K562 (cell line): Measurements from ENCODE around the gene EEFSEC. TPM values are rescaled to one million over a fixed set of nuclear protein-coding genes. Genes with fewer than 3 reads are reported as not detected.

ENCODE experiments used
- ATAC-seq: fragments of 200-7000 bp; cut with Tn5 transposase; 3 replicates; pipeline ENCODE4 v1.9.1; 2020; ENCODE audit warnings: moderate library complexity
- BruUV-seq: library from RNA; stranded (reverse); fragments of 400-500 nt; replicated peaks from 2 replicates; lab custom pipeline; 2021; lab: Mats Ljungman, UMichigan
- CTCF ChIA-PET: fragments of 300-600 bp; formaldehyde crosslinking; extraction: SDS; loops from one replicate; lab custom pipeline; 2021; ENCODE audit warnings: low intra/inter-chr PET ratio; lab: Yijun Ruan, JAX
- POLR2A ChIA-PET: fragments of 300-600, 350-650 bp; sonication (Branson Sonifier 250); formaldehyde crosslinking; extraction: SDS; loops from one replicate; lab custom pipeline; 2021; ENCODE audit warnings: antibody characterized with exemption, inconsistent platforms; lab: Yijun Ruan, JAX
- DNase-seq, 4 experiments: peaks; one replicate each; pipeline versions ENCODE4 v3.0.0 to v3.0.0-alpha.2; 2011 to 2018; ENCODE audit warnings: low spot score in 3 of 4, mixed read lengths in 3 of 4; ENCODE audit errors: extremely low read depth in 1 of 4
- FAIRE-seq: peaks from 2 replicates; lab custom pipeline; 2011; peaks lifted over from hg19 to GRCh38; lab: Jason Lieb, UNC
- H2AFZ ChIP-seq: 2 replicates; pipeline ENCODE4 v1.6.0; 2011; ENCODE audit warnings: low read depth, low read length, control low read depth, inconsistent platforms
- H3K27ac ChIP-seq: fragments of 200-600 bp; 3 replicates; pipeline ENCODE4 v1.8.0; 2011; ENCODE audit warnings: low read depth, mild to moderate bottlenecking, control low read depth, inconsistent platforms, low read length, moderate library complexity, mixed read lengths; ENCODE audit errors: extremely low read depth
- H3K27me3 ChIP-seq, 2 experiments: fragments of 300-600 bp in 1 of 2; 2 replicates in 1 of 2; 3 replicates in 1 of 2; pipeline versions ENCODE4 v1.6.0 to v1.8.0; 2011; ENCODE audit warnings: inconsistent platforms in 2 of 2, low read length in 2 of 2, mild to moderate bottlenecking in 1 of 2, mixed read lengths in 1 of 2, moderate library complexity in 1 of 2; ENCODE audit not compliant: control insufficient read depth in 2 of 2, insufficient read depth in 2 of 2
- H3K36me3 ChIP-seq: fragments of 300-600 bp; 3 replicates; pipeline ENCODE4 v1.8.0; 2011; ENCODE audit warnings: mild to moderate bottlenecking, low read length, inconsistent platforms; ENCODE audit not compliant: control insufficient read depth, insufficient read depth
- H3K4me1 ChIP-seq, 2 experiments: fragments of 200-600 bp in 1 of 2; replicated peaks in 1 of 2; 2 replicates in 1 of 2; 3 replicates in 1 of 2; pipeline versions ENCODE4 v1.5.1 to v1.8.0; 2011; ENCODE audit warnings: inconsistent platforms in 2 of 2, low read length in 2 of 2, mild to moderate bottlenecking in 1 of 2, mixed read lengths in 1 of 2, moderate library complexity in 1 of 2; ENCODE audit not compliant: control insufficient read depth in 2 of 2, insufficient read depth in 2 of 2
- H3K4me2 ChIP-seq: 2 replicates; pipeline ENCODE4 v1.6.1; 2011; ENCODE audit warnings: low read length, control low read depth, inconsistent platforms, mixed read lengths; ENCODE audit not compliant: insufficient read depth
- H3K4me3 ChIP-seq: fragments of 200-600 bp; sonication (generic), shearing (Covaris generic); 2 replicates; pipeline ENCODE4 v1.5.1; 2016; ENCODE audit warnings: control low read depth, inconsistent platforms
- H3K79me2 ChIP-seq: fragments of 200-600 bp; 3 replicates; pipeline ENCODE4 v1.8.0; 2011; ENCODE audit warnings: low read length, inconsistent platforms; ENCODE audit not compliant: control insufficient read depth, insufficient read depth
- H3K9ac ChIP-seq, 2 experiments: 2 replicates each; pipeline versions ENCODE4 v1.6.0 to v1.6.1; 2011; ENCODE audit warnings: low read depth in 2 of 2, low read length in 2 of 2, control low read depth in 1 of 2, inconsistent platforms in 1 of 2, mild to moderate bottlenecking in 1 of 2, mixed read lengths in 1 of 2; ENCODE audit not compliant: insufficient read depth in 1 of 2
- H3K9me1 ChIP-seq: one replicate; pipeline ENCODE4 v1.6.0; 2011; ENCODE audit warnings: inconsistent platforms, mild to moderate bottlenecking, low read length, moderate library complexity; ENCODE audit not compliant: control insufficient read depth, insufficient read depth
- H3K9me3 ChIP-seq: replicated peaks from 2 replicates; pipeline ENCODE4 v1.5.1; 2011; ENCODE audit warnings: low read depth, low read length, inconsistent platforms; ENCODE audit not compliant: control insufficient read depth, insufficient read depth
- H4K20me1 ChIP-seq: replicated peaks from 2 replicates; pipeline ENCODE4 v1.6.1; 2011; ENCODE audit warnings: low read length, inconsistent platforms, mixed read lengths; ENCODE audit not compliant: control insufficient read depth, insufficient read depth
- POLR2B ChIP-seq: fragments of 450-650 bp; IDR thresholded peaks from 2 replicates; pipeline ENCODE4 v1.6.1; 2018; ENCODE audit warnings: low read depth; ENCODE audit not compliant: partially characterized antibody
- PRMT5 ChIP-seq: sonication (generic); formaldehyde crosslinking; IDR thresholded peaks from 2 replicates; pipeline ENCODE4 v1.5.0; 2020; ENCODE audit warnings: missing genetic modification reagents
- SMARCA4 ChIP-seq: fragments of 450-650 bp; IDR thresholded peaks from 2 replicates; pipeline ENCODE4 v1.6.1; 2016
- ZNF197 ChIP-seq: fragments of 200-800 bp; sonication (Bioruptor generic); IDR thresholded peaks from 2 replicates; pipeline ENCODE4 v1.6.1; 2016; ENCODE audit warnings: low read depth, missing genetic modification characterization, missing compliant biosample characterization
- ZNF584 ChIP-seq: fragments of 200-800 bp; sonication (Bioruptor generic); IDR thresholded peaks from 2 replicates; pipeline ENCODE4 v1.6.1; 2016; ENCODE audit warnings: low read depth, mild to moderate bottlenecking, missing genetic modification characterization, missing compliant biosample characterization
- ZSCAN29 ChIP-seq: fragments of 450-650 bp; IDR thresholded peaks from 2 replicates; pipeline ENCODE4 v1.6.1; 2017
- WGBS: fragments of 100-300 bp; shearing (Covaris generic); methylation state at CpG from one replicate; pipeline ENCODE4 v1.1.6; 2016; ENCODE audit warnings: low coverage, mixed read lengths; ENCODE audit not compliant: insufficient coverage; ENCODE audit errors: missing lambda C conversion rate; 5-methylcytosine and 5-hydroxymethylcytosine counted together
- in situ Hi-C: fragments of 300-500 bp; cut with MboI; formaldehyde crosslinking; loops from 4 replicates; pipeline ENCODE4 v1.15.0; 2018; ENCODE audit warnings: inconsistent platforms, mixed read lengths
- intact Hi-C: fragments of 100-400 bp; cut with micrococcal nuclease; formaldehyde crosslinking; loops from 2 replicates; pipeline ENCODE4 v1.14.2; 2022
- polyA plus RNA-seq, 8 experiments: library from polyadenylated mRNA; depleted of rRNA in 4 of 8; stranded (reverse) in 5 of 8; unstranded in 3 of 8; fragments of >200 nt; fragmentation: Nextera tagmentation in 2 of 8; fragmentation: Illumina TruSeq in 1 of 8; extraction: Ambion mirVana in 2 of 8; extraction: Trizol in 1 of 8; gene quantifications; 2 replicates each; pipeline versions ENCODE4 v1.2.1 to v1.2.3, GENCODE V29; 2011 to 2014; ENCODE audit warnings: inconsistent platforms in 1 of 8, missing spikeins in 1 of 8
- total RNA-seq, 7 experiments: library from RNA; depleted of rRNA in 6 of 7; stranded (reverse); fragments of >200 nt in 6 of 7; fragmentation: Illumina TruSeq in 2 of 7; extraction: Trizol in 2 of 7; gene quantifications; 2 replicates each; pipeline versions ENCODE4 v1.2.1 to v1.2.3, GENCODE V29; 2011 to 2021; ENCODE audit warnings: low replicate concordance in 1 of 7
- TF ChIP-seq, protein P1 (sequence below): fragments of 250-450 bp; sonication (Bioruptor Pico); IDR thresholded peaks from 2 replicates; pipeline ENCODE4 v1.4.0; 2020
- TF ChIP-seq, protein P2 (sequence below), 2 experiments: fragments of 450-650 bp in 1 of 2; sonication (generic) in 1 of 2; formaldehyde crosslinking in 1 of 2; IDR thresholded peaks in 1 of 2; conservative IDR thresholded peaks in 1 of 2; 2 replicates each; pipeline versions ENCODE4 v1.6.1 to v1.8.1; 2016 to 2023; ENCODE audit warnings: mild to moderate bottlenecking in 2 of 2, moderate library complexity in 2 of 2, inconsistent platforms in 1 of 2, missing genetic modification reagents in 1 of 2
- TF ChIP-seq, protein P3 (sequence below): fragments of 450-650 bp; formaldehyde crosslinking; IDR thresholded peaks from 2 replicates; pipeline ENCODE4 v1.4.0; 2022; ENCODE audit warnings: missing genetic modification characterization
- TF ChIP-seq, protein P4 (sequence below): fragments of 450-650 bp; IDR thresholded peaks from 2 replicates; pipeline ENCODE4 v1.6.1; 2018; ENCODE audit not compliant: partially characterized antibody

The EEFSEC gene
- total and polyA plus RNA-seq, 9 of the 15 experiments (the other 6 are each of a cell fraction or from before 2014, with no cell fraction given): 0.35 to 11.8 (median 7.7) TPM

DNA sequence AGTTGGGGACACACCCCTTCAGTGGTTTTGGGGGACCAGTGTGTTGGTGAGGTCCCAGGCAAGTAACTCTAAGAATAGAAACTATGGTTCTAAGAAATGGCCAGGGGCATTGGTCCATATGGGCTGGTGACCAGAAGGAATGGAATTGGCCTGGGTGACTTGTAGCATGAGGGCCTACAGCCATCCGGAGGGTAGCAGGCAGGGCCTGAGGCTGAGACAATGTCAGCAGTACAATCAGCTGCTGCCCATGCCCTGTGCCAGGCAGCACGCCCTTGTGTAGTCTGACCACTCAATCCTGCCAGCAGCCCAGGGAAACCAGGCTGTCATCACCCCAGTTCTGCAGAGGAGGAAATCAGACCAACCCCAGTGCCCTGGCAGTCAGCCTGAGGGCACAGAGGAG lies 212.9 kb downstream of the EEFSEC start:
- ChIA-PET POLR2A (no interaction called here), CTCF (no interaction called here)
- DNase-seq: no peak
- no peak for ATAC-seq
- no peaks in the 10 kb centered on the region for H4K20me1 ChIP-seq
- no peaks in the 10 kb centered on the region for H3K9me1 ChIP-seq
- H2AFZ ChIP-seq: no peak overlapping the region
- H3K9ac ChIP-seq: peak overlapping the region in 1 of 2 experiments; percentile 67; a peak in 2 of 4 replicates
- H3K4me1 ChIP-seq: no peaks in the 10 kb centered on the region
- H3K9me3 ChIP-seq: no peaks in the 10 kb centered on the region
- TF ChIP-seq, protein P1, sequence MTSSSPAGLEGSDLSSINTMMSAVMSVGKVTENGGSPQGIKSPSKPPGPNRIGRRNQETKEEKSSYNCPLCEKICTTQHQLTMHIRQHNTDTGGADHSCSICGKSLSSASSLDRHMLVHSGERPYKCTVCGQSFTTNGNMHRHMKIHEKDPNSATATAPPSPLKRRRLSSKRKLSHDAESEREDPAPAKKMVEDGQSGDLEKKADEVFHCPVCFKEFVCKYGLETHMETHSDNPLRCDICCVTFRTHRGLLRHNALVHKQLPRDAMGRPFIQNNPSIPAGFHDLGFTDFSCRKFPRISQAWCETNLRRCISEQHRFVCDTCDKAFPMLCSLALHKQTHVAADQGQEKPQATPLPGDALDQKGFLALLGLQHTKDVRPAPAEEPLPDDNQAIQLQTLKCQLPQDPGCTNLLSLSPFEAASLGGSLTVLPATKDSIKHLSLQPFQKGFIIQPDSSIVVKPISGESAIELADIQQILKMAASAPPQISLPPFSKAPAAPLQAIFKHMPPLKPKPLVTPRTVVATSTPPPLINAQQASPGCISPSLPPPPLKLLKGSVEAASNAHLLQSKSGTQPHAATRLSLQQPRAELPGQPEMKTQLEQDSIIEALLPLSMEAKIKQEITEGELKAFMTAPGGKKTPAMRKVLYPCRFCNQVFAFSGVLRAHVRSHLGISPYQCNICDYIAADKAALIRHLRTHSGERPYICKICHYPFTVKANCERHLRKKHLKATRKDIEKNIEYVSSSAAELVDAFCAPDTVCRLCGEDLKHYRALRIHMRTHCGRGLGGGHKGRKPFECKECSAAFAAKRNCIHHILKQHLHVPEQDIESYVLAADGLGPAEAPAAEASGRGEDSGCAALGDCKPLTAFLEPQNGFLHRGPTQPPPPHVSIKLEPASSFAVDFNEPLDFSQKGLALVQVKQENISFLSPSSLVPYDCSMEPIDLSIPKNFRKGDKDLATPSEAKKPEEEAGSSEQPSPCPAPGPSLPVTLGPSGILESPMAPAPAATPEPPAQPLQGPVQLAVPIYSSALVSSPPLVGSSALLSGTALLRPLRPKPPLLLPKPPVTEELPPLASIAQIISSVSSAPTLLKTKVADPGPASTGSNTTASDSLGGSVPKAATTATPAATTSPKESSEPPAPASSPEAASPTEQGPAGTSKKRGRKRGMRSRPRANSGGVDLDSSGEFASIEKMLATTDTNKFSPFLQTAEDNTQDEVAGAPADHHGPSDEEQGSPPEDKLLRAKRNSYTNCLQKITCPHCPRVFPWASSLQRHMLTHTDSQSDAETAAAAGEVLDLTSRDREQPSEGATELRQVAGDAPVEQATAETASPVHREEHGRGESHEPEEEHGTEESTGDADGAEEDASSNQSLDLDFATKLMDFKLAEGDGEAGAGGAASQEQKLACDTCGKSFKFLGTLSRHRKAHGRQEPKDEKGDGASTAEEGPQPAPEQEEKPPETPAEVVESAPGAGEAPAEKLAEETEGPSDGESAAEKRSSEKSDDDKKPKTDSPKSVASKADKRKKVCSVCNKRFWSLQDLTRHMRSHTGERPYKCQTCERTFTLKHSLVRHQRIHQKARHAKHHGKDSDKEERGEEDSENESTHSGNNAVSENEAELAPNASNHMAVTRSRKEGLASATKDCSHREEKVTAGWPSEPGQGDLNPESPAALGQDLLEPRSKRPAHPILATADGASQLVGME (CRISPR knock-in tag): no peak
- TF ChIP-seq, protein P2, sequence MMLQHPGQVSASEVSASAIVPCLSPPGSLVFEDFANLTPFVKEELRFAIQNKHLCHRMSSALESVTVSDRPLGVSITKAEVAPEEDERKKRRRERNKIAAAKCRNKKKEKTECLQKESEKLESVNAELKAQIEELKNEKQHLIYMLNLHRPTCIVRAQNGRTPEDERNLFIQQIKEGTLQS (IDR thresholded peaks at IDR 0.05): no peak
- TF ChIP-seq, protein P2 (CRISPR knock-in tag; conservative IDR thresholded peaks at IDR 0.05): no peak
- TF ChIP-seq PRMT5 (CRISPR knock-in tag) (no peak), POLR2B (no peak), SMARCA4 (no peak), ZNF584 (CRISPR knock-in tag) (no peak), ZNF197 (CRISPR knock-in tag) (no peak), ZSCAN29 (no peak)
- TF ChIP-seq, protein P3, sequence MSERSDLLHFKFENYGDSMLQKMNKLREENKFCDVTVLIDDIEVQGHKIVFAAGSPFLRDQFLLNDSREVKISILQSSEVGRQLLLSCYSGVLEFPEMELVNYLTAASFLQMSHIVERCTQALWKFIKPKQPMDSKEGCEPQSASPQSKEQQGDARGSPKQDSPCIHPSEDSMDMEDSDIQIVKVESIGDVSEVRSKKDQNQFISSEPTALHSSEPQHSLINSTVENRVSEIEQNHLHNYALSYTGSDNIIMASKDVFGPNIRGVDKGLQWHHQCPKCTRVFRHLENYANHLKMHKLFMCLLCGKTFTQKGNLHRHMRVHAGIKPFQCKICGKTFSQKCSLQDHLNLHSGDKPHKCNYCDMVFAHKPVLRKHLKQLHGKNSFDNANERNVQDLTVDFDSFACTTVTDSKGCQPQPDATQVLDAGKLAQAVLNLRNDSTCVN (CRISPR knock-in tag): no peak
- TF ChIP-seq, protein P4, sequence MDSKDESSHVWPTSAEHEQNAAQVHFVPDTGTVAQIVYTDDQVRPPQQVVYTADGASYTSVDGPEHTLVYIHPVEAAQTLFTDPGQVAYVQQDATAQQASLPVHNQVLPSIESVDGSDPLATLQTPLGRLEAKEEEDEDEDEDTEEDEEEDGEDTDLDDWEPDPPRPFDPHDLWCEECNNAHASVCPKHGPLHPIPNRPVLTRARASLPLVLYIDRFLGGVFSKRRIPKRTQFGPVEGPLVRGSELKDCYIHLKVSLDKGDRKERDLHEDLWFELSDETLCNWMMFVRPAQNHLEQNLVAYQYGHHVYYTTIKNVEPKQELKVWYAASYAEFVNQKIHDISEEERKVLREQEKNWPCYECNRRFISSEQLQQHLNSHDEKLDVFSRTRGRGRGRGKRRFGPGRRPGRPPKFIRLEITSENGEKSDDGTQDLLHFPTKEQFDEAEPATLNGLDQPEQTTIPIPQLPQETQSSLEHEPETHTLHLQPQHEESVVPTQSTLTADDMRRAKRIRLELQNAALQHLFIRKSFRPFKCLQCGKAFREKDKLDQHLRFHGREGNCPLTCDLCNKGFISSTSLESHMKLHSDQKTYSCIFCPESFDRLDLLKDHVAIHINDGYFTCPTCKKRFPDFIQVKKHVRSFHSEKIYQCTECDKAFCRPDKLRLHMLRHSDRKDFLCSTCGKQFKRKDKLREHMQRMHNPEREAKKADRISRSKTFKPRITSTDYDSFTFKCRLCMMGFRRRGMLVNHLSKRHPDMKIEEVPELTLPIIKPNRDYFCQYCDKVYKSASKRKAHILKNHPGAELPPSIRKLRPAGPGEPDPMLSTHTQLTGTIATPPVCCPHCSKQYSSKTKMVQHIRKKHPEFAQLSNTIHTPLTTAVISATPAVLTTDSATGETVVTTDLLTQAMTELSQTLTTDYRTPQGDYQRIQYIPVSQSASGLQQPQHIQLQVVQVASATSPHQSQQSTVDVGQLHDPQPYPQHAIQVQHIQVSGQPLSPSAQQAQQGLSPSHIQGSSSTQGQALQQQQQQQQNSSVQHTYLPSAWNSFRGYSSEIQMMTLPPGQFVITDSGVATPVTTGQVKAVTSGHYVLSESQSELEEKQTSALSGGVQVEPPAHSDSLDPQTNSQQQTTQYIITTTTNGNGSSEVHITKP: no peak
- H3K27ac ChIP-seq: no peak overlapping the region
- no peaks in the 10 kb centered on the region for H3K36me3 ChIP-seq
- WGBS: 100% methylated on average over 2 of the region's 2 CpGs
- H3K27me3 ChIP-seq: no peaks in the 10 kb centered on the region
- no peak for FAIRE-seq
- no TSS peak for BruUV-seq
- no peaks in the 10 kb centered on the region for H3K79me2 ChIP-seq
- H3K4me2 ChIP-seq: no peak overlapping the region
- intact Hi-C loops: no loop called here
- H3K4me3 ChIP-seq: no peak overlapping the region
- in situ Hi-C loops: no loop called here
